GM19193 (cell line): Measurements from ENCODE around the gene ZC3HAV1L.

Experiments
- POLR2A ChIP-seq: IDR thresholded peaks from 4 replicates; pipeline ENCODE4 v1.6.1; 2011; ENCODE audit not compliant: insufficient read depth, insufficient read length; ENCODE audit errors: extremely low read depth

The ZC3HAV1L gene, protein sequence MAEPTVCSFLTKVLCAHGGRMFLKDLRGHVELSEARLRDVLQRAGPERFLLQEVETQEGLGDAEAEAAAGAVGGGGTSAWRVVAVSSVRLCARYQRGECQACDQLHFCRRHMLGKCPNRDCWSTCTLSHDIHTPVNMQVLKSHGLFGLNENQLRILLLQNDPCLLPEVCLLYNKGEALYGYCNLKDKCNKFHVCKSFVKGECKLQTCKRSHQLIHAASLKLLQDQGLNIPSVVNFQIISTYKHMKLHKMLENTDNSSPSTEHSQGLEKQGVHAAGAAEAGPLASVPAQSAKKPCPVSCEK

DNA sequence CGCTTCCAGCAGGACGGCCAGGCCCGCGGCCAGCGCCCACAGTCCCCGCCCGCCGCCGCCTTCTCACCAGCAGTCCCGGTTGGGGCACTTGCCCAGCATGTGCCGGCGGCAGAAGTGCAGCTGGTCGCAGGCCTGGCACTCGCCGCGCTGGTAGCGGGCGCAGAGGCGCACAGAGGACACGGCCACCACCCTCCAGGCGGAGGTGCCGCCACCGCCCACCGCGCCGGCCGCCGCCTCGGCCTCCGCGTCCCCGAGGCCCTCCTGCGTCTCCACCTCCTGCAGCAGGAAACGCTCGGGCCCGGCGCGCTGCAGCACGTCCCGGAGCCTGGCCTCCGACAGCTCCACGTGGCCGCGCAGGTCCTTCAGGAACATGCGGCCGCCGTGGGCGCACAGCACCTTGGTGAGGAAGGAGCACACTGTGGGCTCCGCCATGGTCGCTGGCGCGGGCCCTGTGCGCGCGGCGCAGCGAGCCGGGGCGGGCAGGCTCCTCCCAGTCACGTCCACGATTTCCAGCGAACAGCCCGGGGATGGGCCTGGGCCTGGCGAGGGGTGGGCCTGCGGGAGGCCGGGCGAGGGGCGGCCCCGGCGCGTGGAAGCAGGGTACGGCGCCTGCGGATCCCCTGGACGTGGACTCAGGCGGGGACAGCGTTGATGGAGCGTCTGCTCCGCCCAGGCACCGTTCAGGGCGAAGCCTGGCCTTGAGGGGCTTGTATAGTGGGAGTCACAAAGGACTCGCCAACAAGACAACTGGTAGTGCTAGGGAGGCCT lies at the start of gene ZC3HAV1L:
Gene ZC3HAV1L (minus strand): TSS at position 457 of the 768 bp plus-strand sequence. CDS start 25 bp downstream, at position 432.
- peak; percentile 68 for TF ChIP-seq POLR2A

DNA sequence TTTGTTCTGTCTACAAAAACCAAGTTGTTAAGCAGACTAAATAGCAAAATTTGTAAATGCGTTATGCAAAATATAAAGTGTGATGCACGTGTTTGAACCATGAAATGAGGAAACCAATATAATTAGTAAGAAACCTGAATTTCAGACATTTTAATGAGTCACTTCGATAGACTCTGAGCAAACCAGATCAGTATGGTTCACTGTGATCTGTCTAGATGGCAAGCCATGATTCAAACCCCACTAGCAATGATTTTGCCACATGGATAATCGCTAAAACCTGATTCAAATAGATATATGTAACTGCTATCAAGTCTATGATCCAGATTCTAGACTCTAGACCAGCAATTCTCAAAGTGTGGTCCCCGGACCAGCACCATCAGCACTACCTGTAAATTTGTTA lies 48.9 kb upstream of the ZC3HAV1L start:
- no peak for TF ChIP-seq POLR2A

DNA sequence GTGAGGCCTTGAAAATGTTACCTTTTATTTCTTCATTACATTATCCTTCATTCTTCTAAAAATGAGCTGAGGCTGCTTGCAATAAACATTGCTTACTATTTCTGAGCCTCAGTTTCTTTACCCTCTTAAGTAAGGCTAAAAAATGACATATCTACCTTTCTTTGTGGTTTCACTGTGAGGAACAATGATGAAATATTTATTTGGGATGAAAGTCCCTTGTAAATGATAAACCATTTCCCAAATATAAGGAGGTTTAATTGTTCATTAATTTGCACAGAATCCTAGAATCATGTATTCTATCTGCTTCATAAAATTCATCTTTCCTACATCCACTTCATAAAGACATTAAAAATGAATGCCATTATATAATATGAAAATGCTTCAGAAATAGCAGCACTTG lies 45.7 kb upstream of the ZC3HAV1L start:
- no peak for TF ChIP-seq POLR2A

- no peak for TF ChIP-seq POLR2A
Measured at GRCh38 chr7:139080905-139081304, 45.1 kb upstream of the ZC3HAV1L start.

DNA sequence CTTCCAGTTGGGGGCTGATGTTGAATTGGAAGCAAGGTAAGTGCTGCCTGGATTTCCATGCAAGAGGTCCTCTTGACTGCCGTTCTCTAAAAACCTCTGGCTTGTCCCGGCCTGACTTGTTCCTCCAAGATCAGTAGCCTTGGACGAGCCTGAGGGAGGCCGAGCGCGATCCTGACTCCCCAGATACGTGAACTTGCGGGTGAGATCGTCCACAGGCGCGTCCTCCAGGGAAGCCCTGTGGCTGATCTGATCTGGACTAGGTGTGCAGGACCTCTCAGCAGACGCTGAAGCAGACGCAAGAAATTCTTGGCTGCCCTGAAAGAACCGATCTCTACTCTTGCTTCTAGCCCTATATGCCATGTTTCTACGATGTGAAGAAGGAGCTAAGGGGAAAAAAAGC lies 44.0 kb upstream of the ZC3HAV1L start:
- TF ChIP-seq POLR2A: no peak

DNA sequence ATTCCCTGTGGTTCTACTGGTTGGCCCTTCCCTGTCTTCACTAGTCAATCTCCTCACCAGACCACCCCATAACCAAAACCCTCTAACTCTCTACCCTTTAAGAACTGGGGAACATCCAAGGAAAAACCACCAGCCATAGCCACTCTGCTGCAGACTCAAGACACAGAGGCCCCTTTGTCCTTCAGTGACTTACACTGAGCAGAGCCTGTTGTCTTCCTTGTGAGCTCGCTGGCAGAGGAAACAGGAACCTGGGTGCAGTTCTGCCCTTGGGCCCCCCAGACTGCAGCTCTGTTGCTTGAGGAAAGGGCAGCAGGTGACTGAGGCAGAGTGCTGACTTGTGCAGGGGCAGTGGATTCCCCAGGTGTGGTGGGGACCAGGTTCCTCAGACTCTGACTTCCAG lies 43.1 kb upstream of the ZC3HAV1L start:
- TF ChIP-seq POLR2A: no peak

GRCh38 chr7:139078399-139078798 lies 42.6 kb upstream of the ZC3HAV1L start:
- TF ChIP-seq POLR2A: no peak

GRCh38 chr7:139075871-139076686 lies 40.2 kb upstream of the ZC3HAV1L start:
- no peak for TF ChIP-seq POLR2A

DNA sequence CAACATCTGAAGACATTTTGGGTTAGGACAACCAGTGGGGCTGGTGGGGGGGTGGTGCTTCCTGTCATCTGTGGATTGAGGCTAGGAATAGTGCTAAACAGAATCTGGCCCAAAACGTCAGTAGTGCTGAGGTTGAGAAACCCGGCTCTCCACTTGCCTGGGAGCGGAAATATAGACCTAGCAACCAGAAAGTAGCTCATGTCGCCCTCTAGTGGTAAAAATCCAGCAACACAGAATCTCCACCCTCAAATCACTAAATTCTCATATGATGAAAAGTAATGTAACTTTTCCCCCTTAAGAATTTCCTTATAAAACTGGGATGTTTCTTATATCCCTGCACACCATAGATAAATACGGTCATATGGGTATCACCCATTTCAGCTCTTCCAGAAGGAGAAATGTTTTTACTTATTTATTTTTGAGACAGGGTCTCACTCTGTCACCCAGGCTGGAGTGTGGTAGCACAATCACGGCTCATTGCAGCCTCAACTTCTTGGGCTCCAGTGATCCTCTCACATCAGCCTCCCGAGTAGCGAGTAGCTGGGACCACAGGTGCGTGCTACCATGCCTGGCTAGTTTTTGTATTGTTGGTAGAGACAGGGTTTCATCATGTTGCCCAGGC lies 39.3 kb upstream of the ZC3HAV1L start:
- no peak for TF ChIP-seq POLR2A

DNA sequence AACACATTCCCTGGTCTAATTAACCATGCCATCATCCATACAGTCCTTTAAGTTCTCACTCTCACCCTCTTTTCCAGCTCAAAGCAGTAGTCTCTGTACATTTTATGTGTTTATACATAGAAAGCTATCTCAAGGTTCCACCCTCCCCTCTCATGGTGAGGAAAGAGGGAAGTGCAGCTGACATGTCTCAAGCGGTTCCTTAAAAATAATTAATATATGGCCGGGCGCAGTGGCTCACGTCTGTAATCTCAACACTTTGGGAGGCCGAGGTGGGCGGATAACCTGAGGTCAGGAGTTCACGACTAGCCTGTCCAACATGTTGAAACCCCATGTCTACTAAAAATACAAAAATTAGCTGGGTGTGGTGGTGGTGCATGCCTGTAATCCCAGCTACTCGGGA lies 37.0 kb upstream of the ZC3HAV1L start:
- no peak for TF ChIP-seq POLR2A

DNA sequence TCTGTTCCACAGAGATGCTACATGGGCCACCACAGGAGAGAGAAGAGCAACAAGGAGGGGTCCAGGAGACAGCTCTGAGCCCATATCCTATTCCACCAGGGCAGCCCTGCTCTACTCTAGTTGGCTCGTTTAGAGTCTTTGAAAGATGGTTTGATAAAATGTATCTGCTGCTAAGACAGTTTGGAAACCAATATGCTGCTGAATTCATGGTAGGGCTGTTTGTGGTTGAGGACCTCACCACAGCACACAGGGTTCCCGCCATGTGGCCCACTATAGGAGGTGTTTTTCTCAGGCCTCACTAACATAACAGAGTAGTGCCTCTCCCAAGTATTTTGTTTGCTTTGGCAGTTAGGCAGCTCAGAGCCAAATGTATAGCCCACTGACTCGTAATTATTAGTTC lies 35.8 kb upstream of the ZC3HAV1L start:
- no peak for TF ChIP-seq POLR2A

- no peak for TF ChIP-seq POLR2A
Measured at GRCh38 chr7:139068544-139069399, 32.9 kb upstream of the ZC3HAV1L start.

GRCh38 chr7:139066315-139066714 lies 30.5 kb upstream of the ZC3HAV1L start:
- no peak for TF ChIP-seq POLR2A

- no peak for TF ChIP-seq POLR2A
Measured at GRCh38 chr7:139065323-139065722, 29.5 kb upstream of the ZC3HAV1L start.
